ENCODE results near the gene EMILIN3.

Gene EMILIN3

GRCh38 chr20:41403604-41404003, 37.0 kb upstream of the EMILIN3 start:
- no peak overlapping the region for H3K4me3 Mint-ChIP-seq

GRCh38 chr20:41398408-41398807, 31.8 kb upstream of the EMILIN3 start:
- peaks cover 3% of the 10 kb centered on the region for H3K27me3 Mint-ChIP-seq (ENCODE audit: low read depth)
- peaks cover 11% of the 10 kb centered on the region for H3K36me3 Mint-ChIP-seq (ENCODE audit: low read depth)
- peak overlapping the region; percentile 23 to 91 (median 70) for H3K27ac Mint-ChIP-seq
- no peaks in the 10 kb centered on the region for H3K9me3 Mint-ChIP-seq
- peaks cover 31% of the 10 kb centered on the region for H3K4me1 Mint-ChIP-seq
- H3K4me3 Mint-ChIP-seq: no peak overlapping the region
- TF ChIP-seq CTCF (IDR thresholded peaks at IDR 0.05; ENCODE audit: unreplicated experiment in 3 of 3): no peak

More at GRCh38 chr20:41403604-41404003, 37.0 kb upstream of the EMILIN3 start:
- Mint-ChIP-seq H3K36me3 (ENCODE audit: low read depth) (peaks cover 46% of the 10 kb centered on the region), H3K27me3 (ENCODE audit: low read depth) (peaks cover 3% of the 10 kb centered on the region), H3K9me3 (no peaks in the 10 kb centered on the region), H3K27ac (no peak overlapping the region), H3K4me1 (peaks cover 10% of the 10 kb centered on the region)
- TF ChIP-seq CTCF (IDR thresholded peaks at IDR 0.05; ENCODE audit: unreplicated experiment in 3 of 3): no peak

GRCh38 chr20:41395667-41396664, 29.3 kb upstream of the EMILIN3 start:
- Mint-ChIP-seq H3K4me1 (peaks cover 47% of the 10 kb centered on the region), H3K27ac (peak overlapping the region; percentile 5 to 62 (median 40)), H3K9me3 (no peaks in the 10 kb centered on the region), H3K4me3 (no peak overlapping the region), H3K36me3 (ENCODE audit: low read depth) (no peaks in the 10 kb centered on the region), H3K27me3 (ENCODE audit: low read depth) (peaks cover 3% of the 10 kb centered on the region)
- TF ChIP-seq CTCF (IDR thresholded peaks at IDR 0.05; ENCODE audit: unreplicated experiment in 3 of 3): no peak

- peaks cover 1% of the 10 kb centered on the region for H3K27me3 Mint-ChIP-seq (ENCODE audit: low read depth)
- no peaks in the 10 kb centered on the region for H3K9me3 Mint-ChIP-seq
- H3K4me3 Mint-ChIP-seq: no peak overlapping the region
- TF ChIP-seq CTCF (IDR thresholded peaks at IDR 0.05; ENCODE audit: unreplicated experiment in 3 of 3): no peak
- no peak overlapping the region for H3K27ac Mint-ChIP-seq
- H3K36me3 Mint-ChIP-seq (ENCODE audit: low read depth): no peaks in the 10 kb centered on the region
- H3K4me1 Mint-ChIP-seq: peaks cover 51% of the 10 kb centered on the region
These were observed 28.5 kb upstream of the EMILIN3 start for GRCh38 chr20:41394931-41395666.

- Mint-ChIP-seq H3K9me3 (no peaks in the 10 kb centered on the region), H3K27me3 (ENCODE audit: low read depth) (no peaks in the 10 kb centered on the region), H3K4me3 (no peak overlapping the region), H3K36me3 (ENCODE audit: low read depth) (no peaks in the 10 kb centered on the region), H3K27ac (peak overlapping the region in 2 of 3 experiments; percentile 55 to 72), H3K4me1 (peaks cover 57% of the 10 kb centered on the region)
- no peak for TF ChIP-seq CTCF (IDR thresholded peaks at IDR 0.05; ENCODE audit: unreplicated experiment in 3 of 3)
These were observed 27.5 kb upstream of the EMILIN3 start for GRCh38 chr20:41394081-41394480.

Data from nephron (organoid).